Endothelial cell of umbilical vein (primary cell): ENCODE measurements around the gene ARHGEF10L.

Experiments
- EZH2 ChIP-seq: IDR thresholded peaks from 2 replicates; pipeline ENCODE4 v1.6.1; 2012; ENCODE audit warnings: borderline replicate concordance, low read depth, mild to moderate bottlenecking, moderate library complexity, low read length, inconsistent platforms; ENCODE audit not compliant: severe bottlenecking
- FOS ChIP-seq: IDR thresholded peaks from 2 replicates; pipeline ENCODE4 v1.6.1; 2011; ENCODE audit warnings: mild to moderate bottlenecking, low read length, moderate library complexity, borderline replicate concordance; ENCODE audit not compliant: insufficient read depth
- JUN ChIP-seq: IDR thresholded peaks from 2 replicates; pipeline ENCODE4 v1.6.1; 2011; ENCODE audit warnings: borderline replicate concordance, low read depth; ENCODE audit not compliant: insufficient read length, insufficient read depth
- MYC ChIP-seq: IDR thresholded peaks from one replicate; pipeline ENCODE4 v1.6.1; 2011; ENCODE audit warnings: mild to moderate bottlenecking, low read depth, low read length
- POLR2A ChIP-seq: IDR thresholded peaks from 2 replicates; pipeline ENCODE4 v1.6.1; 2012; ENCODE audit warnings: low read depth, mild to moderate bottlenecking, control low read depth, low read length
- POLR2AphosphoS5 ChIP-seq: IDR thresholded peaks from 2 replicates; pipeline ENCODE4 v1.6.1; 2012; ENCODE audit warnings: low read depth, mild to moderate bottlenecking, control low read depth, low read length, moderate library complexity; ENCODE audit not compliant: insufficient read depth
- TF ChIP-seq, protein P1 (sequence below), 2 donors: IDR thresholded peaks; 1 replicate in 1 of 2; 2 replicates in 1 of 2; pipeline ENCODE4 v1.5.1; 2011; ENCODE audit warnings: low read length in 2 of 2, mild to moderate bottlenecking in 2 of 2, moderate library complexity in 2 of 2, control low read depth in 1 of 2, inconsistent platforms in 1 of 2, low read depth in 1 of 2; ENCODE audit not compliant: insufficient read depth in 1 of 2; ENCODE audit errors: extremely low read depth in 1 of 2
- TF ChIP-seq, protein P2 (sequence below): IDR thresholded peaks from 2 replicates; pipeline ENCODE4 v1.6.1; 2011; ENCODE audit not compliant: insufficient read depth, insufficient read length

DNA sequence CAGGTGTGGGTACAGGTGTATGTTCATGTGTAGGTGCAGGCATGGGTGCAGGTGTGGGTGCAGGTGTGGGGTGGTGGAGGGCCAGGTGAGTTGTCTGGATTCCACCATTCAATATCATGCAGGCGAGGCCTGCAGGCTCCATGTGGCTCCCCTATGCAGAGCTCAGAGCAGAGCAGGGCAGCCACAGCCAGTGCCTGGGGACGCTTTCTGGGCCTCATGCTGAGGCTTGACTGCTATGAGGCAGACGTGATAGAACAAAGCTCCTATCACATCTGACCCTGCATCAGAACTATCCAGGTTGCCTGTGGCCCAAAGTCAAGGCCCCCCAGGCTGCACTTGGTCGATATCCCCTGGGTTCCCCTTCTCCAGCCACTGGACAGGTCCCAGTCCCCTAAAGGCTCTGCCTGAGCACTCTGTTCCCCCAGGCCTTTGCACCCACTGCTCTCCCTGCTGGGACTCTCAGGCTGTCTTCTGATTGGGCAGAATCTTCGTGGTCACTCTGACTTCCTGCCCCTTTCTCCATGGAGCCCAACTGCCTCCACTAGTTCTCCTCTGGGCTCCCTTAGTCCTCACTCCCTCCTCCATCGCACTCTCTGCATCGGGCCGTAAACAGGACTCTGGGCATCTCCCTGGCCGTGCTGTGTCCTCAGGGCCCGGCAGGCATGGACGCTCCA is 137.0 kb downstream of the ARHGEF10L start:
- TF ChIP-seq, protein P1, sequence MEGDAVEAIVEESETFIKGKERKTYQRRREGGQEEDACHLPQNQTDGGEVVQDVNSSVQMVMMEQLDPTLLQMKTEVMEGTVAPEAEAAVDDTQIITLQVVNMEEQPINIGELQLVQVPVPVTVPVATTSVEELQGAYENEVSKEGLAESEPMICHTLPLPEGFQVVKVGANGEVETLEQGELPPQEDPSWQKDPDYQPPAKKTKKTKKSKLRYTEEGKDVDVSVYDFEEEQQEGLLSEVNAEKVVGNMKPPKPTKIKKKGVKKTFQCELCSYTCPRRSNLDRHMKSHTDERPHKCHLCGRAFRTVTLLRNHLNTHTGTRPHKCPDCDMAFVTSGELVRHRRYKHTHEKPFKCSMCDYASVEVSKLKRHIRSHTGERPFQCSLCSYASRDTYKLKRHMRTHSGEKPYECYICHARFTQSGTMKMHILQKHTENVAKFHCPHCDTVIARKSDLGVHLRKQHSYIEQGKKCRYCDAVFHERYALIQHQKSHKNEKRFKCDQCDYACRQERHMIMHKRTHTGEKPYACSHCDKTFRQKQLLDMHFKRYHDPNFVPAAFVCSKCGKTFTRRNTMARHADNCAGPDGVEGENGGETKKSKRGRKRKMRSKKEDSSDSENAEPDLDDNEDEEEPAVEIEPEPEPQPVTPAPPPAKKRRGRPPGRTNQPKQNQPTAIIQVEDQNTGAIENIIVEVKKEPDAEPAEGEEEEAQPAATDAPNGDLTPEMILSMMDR (IDR thresholded peaks at IDR 0.05; ENCODE audit: extremely low read depth in 1 of 2, insufficient read depth in 1 of 2, low read depth in 1 of 2, low read length in 2 of 2) = no peak
- TF ChIP-seq POLR2A = no peak
- TF ChIP-seq POLR2AphosphoS5 = no peak
- no peak for TF ChIP-seq FOS
- no peak for TF ChIP-seq EZH2
- no peak for TF ChIP-seq MYC
- TF ChIP-seq JUN = no peak
- TF ChIP-seq, protein P2, sequence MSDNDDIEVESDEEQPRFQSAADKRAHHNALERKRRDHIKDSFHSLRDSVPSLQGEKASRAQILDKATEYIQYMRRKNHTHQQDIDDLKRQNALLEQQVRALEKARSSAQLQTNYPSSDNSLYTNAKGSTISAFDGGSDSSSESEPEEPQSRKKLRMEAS = no peak
